BLaER1 (cell line): ENCODE data around the gene CDH13.
A peak's percentile ranks its signal among the peaks of the same experiment; 100 is the strongest.

ENCODE experiments used
- H3K27ac ChIP-seq: shearing (Covaris generic); formaldehyde crosslinking; 2 replicates; pipeline ENCODE4 v1.8.1; 2022
- H3K27me3 ChIP-seq: shearing (Covaris generic); formaldehyde crosslinking; 2 replicates; pipeline ENCODE4 v1.8.1; 2022
- H3K36me3 ChIP-seq: shearing (Covaris generic); formaldehyde crosslinking; 2 replicates; pipeline ENCODE4 v1.8.1; 2022
- H3K4me1 ChIP-seq: shearing (Covaris generic); formaldehyde crosslinking; 2 replicates; pipeline ENCODE4 v1.8.1; 2022
- H3K4me2 ChIP-seq: shearing (Covaris generic); formaldehyde crosslinking; 2 replicates; pipeline ENCODE4 v1.8.1; 2022
- H3K4me3 ChIP-seq: shearing (Covaris generic); formaldehyde crosslinking; 2 replicates; pipeline ENCODE4 v1.8.1; 2022
- H3K9ac ChIP-seq: shearing (Covaris generic); formaldehyde crosslinking; 2 replicates; pipeline ENCODE4 v1.8.1; 2022
- H3K9me3 ChIP-seq: shearing (Covaris generic); formaldehyde crosslinking; 2 replicates; pipeline ENCODE4 v1.8.1; 2022
- H4K20me1 ChIP-seq: shearing (Covaris generic); formaldehyde crosslinking; 2 replicates; pipeline ENCODE4 v1.8.1; 2022
- Cebpa-rat ChIP-seq: shearing (Covaris generic); IDR thresholded peaks from 2 replicates; pipeline ENCODE4 v1.8.1; 2022

The CDH13 gene

GRCh38 chr16:83160287-83161020 lies 533.7 kb downstream of the CDH13 start:
- H3K9me3 ChIP-seq = no peaks in the 10 kb centered on the region
- H3K9ac ChIP-seq = no peak overlapping the region
- no peak overlapping the region for H3K4me2 ChIP-seq
- H3K4me3 ChIP-seq = no peak overlapping the region
- H3K27me3 ChIP-seq = no peaks in the 10 kb centered on the region
- no peak for TF ChIP-seq Cebpa-rat
- no peak overlapping the region for H3K27ac ChIP-seq
- H4K20me1 ChIP-seq = no peaks in the 10 kb centered on the region
- H3K4me1 ChIP-seq = no peaks in the 10 kb centered on the region
- no peaks in the 10 kb centered on the region for H3K36me3 ChIP-seq

DNA sequence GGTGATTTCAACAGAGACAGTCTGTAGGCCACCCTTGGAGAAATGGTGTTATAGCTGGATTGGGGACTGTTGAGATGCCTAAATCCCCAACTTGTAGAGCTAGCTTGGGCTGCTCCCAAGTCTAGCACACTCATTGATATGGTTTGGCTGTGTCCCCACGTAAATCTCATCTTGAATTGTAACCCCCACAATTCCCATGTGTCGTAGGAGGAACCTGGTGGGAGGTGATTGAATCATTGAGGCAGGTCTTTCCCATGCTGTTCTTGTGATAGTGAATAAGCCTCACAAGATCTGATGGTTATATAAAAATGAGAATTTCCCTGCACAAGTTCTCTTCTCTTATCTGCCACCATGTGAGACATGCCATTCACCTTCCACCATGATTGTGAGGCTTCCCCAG lies 536.0 kb downstream of the CDH13 start:
- Histone ChIP-seq H4K20me1 (no peaks in the 10 kb centered on the region), H3K4me3 (no peak overlapping the region), H3K4me1 (no peaks in the 10 kb centered on the region), H3K27me3 (no peaks in the 10 kb centered on the region), H3K4me2 (no peak overlapping the region), H3K27ac (no peak overlapping the region), H3K9me3 (no peaks in the 10 kb centered on the region), H3K36me3 (no peaks in the 10 kb centered on the region), H3K9ac (no peak overlapping the region)
- TF ChIP-seq Cebpa-rat = no peak

DNA sequence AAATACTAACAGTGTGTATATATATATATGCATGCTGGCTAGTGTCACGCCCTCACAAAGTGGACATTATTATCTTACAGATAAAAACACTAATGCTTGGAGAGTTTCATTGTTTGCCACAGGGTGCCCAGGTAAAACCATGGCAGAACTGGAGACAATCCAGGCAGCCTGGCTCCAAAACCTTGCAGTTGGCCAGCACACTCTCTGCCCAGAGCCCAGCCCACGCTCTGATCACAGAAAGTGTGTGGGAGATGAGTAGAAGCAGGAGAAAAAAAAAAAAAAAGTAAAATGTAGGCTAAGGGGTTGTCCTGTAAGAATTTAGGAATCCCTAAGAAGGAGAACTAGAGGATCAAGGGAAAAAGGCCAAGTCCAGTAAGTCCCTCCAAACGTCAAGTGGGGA lies 538.0 kb downstream of the CDH13 start:
- TF ChIP-seq Cebpa-rat = no peak
- H3K27me3 ChIP-seq = no peaks in the 10 kb centered on the region
- no peak overlapping the region for H3K4me3 ChIP-seq
- H3K4me1 ChIP-seq = no peaks in the 10 kb centered on the region
- peaks cover 6% of the 10 kb centered on the region for H3K9me3 ChIP-seq
- H3K4me2 ChIP-seq = no peak overlapping the region
- H3K27ac ChIP-seq = no peak overlapping the region
- H3K36me3 ChIP-seq = no peaks in the 10 kb centered on the region
- H4K20me1 ChIP-seq = no peaks in the 10 kb centered on the region
- H3K9ac ChIP-seq = no peak overlapping the region

DNA sequence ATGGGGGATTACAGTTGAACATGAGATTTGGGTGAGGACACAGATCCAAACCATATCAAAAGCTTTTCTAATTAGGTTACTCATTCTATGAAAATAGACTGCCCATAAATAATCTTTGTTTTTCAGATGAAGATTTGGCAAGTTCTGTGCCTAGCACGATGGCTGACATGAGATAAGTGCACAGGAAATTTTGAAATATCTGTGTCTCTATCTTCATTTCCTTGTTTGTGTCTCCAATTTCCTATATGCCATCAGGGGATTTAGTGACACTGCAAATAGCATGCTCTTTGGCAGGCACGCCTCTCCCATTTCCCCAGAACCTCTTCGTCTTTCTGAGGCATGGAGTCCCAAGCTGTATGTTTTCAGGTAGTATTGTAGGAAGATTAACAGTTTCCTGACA lies 544.6 kb downstream of the CDH13 start:
- peaks cover 16% of the 10 kb centered on the region for H3K9me3 ChIP-seq
- no peaks in the 10 kb centered on the region for H3K27me3 ChIP-seq
- H4K20me1 ChIP-seq = no peaks in the 10 kb centered on the region
- H3K36me3 ChIP-seq = no peaks in the 10 kb centered on the region
- H3K27ac ChIP-seq = no peak overlapping the region
- no peak overlapping the region for H3K4me3 ChIP-seq
- H3K9ac ChIP-seq = no peak overlapping the region
- peak overlapping the region; percentile 50 for H3K4me2 ChIP-seq
- H3K4me1 ChIP-seq = peaks cover 13% of the 10 kb centered on the region
- no peak for TF ChIP-seq Cebpa-rat

- Histone ChIP-seq H3K27me3 (no peaks in the 10 kb centered on the region), H3K27ac (no peak overlapping the region), H3K4me3 (no peak overlapping the region), H3K36me3 (no peaks in the 10 kb centered on the region), H3K9ac (no peak overlapping the region), H3K9me3 (peaks cover 11% of the 10 kb centered on the region; the same call in 1 of the 2 replicates), H3K4me1 (peaks cover 13% of the 10 kb centered on the region), H3K4me2 (no peak overlapping the region), H4K20me1 (no peaks in the 10 kb centered on the region)
- no peak for TF ChIP-seq Cebpa-rat
Observed at GRCh38 chr16:83174671-83175070, 547.9 kb downstream of the CDH13 start.

- Histone ChIP-seq H4K20me1 (no peaks in the 10 kb centered on the region), H3K4me1 (0 out of 2 replicates have a peak, but pooled peaks cover under 1% of the 10 kb centered on the region), H3K27me3 (no peaks in the 10 kb centered on the region), H3K9me3 (no peaks in the 10 kb centered on the region), H3K4me2 (no peak overlapping the region), H3K27ac (no peak overlapping the region), H3K9ac (no peak overlapping the region), H3K36me3 (no peaks in the 10 kb centered on the region), H3K4me3 (no peak overlapping the region)
- TF ChIP-seq Cebpa-rat = no peak
Observed at GRCh38 chr16:83176802-83177201, 550.0 kb downstream of the CDH13 start.

DNA sequence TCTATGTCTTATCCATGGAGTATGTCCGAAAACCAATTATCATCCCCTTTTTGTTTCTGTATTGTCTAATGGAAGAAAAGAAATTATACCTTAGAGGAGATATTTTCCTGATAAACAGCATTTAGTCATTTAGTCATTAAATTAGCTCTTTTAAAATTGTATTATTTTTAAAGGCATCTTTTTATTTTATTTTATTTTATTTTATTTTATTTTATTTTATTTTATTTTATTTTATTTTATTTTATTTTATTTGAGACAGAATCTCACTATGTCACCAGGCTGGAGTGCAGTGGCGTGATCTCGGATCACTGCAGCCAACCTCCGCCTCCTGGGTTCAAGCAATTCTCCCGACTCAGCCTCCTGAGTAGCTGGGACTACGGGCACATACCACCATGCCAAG lies 559.1 kb downstream of the CDH13 start:
- Histone ChIP-seq H3K9ac (no peak overlapping the region), H3K27me3 (no peaks in the 10 kb centered on the region), H3K27ac (no peak overlapping the region), H3K4me1 (no peaks in the 10 kb centered on the region), H3K9me3 (no peaks in the 10 kb centered on the region), H3K4me2 (no peak overlapping the region), H3K36me3 (no peaks in the 10 kb centered on the region), H3K4me3 (no peak overlapping the region), H4K20me1 (no peaks in the 10 kb centered on the region)
- no peak for TF ChIP-seq Cebpa-rat

- Histone ChIP-seq H3K9me3 (no peaks in the 10 kb centered on the region), H3K27ac (no peak overlapping the region), H3K4me3 (no peak overlapping the region), H3K4me2 (no peak overlapping the region), H3K27me3 (no peaks in the 10 kb centered on the region), H3K4me1 (no peaks in the 10 kb centered on the region), H4K20me1 (no peaks in the 10 kb centered on the region), H3K9ac (no peak overlapping the region), H3K36me3 (no peaks in the 10 kb centered on the region)
- no peak for TF ChIP-seq Cebpa-rat
Observed at GRCh38 chr16:83187405-83187804, 560.6 kb downstream of the CDH13 start.

DNA sequence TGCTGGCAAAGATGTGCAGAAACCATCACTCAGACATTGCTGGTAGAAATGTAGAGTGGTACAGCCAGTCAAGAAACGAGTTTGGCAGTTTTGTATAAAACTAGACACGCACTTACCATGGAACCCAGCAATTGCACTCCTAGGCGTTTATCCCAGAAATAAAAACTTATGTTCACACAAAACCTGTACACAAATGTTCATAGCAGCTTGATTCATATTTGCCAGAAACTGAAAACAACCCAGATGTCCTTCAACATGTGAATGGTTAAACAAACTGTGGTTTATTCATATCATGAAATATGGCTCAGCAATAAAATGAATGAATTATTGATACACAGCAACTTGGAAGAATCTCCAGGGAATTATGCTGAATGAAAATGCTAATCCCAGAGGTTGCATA lies 570.0 kb downstream of the CDH13 start:
- H3K4me3 ChIP-seq = no peak overlapping the region

DNA sequence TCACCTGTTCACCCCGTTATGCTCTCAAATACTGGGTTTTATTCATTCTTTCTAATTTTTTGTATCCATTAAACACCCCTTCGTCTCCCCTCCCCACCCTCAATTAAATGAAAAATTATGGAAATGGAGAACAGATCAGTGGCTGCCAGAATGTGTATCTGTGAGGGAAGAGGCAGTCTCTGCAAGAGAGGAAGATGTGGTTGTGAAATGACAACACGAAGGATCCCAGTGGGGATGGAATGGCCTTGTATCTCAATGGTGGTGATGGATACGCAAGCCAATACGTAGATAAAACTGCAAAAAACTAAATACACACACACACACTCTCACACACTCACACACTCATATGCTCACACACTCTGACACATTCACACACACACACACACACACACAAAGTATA lies 570.7 kb downstream of the CDH13 start:
- H3K9ac ChIP-seq = no peak overlapping the region
- no peaks in the 10 kb centered on the region for H4K20me1 ChIP-seq
- H3K27me3 ChIP-seq = no peaks in the 10 kb centered on the region
- H3K9me3 ChIP-seq = no peaks in the 10 kb centered on the region
- no peak for TF ChIP-seq Cebpa-rat
- no peaks in the 10 kb centered on the region for H3K4me1 ChIP-seq
- H3K4me3 ChIP-seq = no peak overlapping the region
- H3K36me3 ChIP-seq = no peaks in the 10 kb centered on the region
- H3K27ac ChIP-seq = no peak overlapping the region
- H3K4me2 ChIP-seq = no peak overlapping the region

More for the DNA sequence above, 570.0 kb downstream of the CDH13 start:
- H3K4me2 ChIP-seq = no peak overlapping the region
- no peaks in the 10 kb centered on the region for H3K4me1 ChIP-seq
- no peaks in the 10 kb centered on the region for H3K9me3 ChIP-seq
- H3K9ac ChIP-seq = no peak overlapping the region
- no peaks in the 10 kb centered on the region for H3K27me3 ChIP-seq
- H3K27ac ChIP-seq = no peak overlapping the region
- TF ChIP-seq Cebpa-rat = no peak
- no peaks in the 10 kb centered on the region for H3K36me3 ChIP-seq
- no peaks in the 10 kb centered on the region for H4K20me1 ChIP-seq

- H3K27me3 ChIP-seq = no peaks in the 10 kb centered on the region
- no peak overlapping the region for H3K9ac ChIP-seq
- no peaks in the 10 kb centered on the region for H3K36me3 ChIP-seq
- H3K4me2 ChIP-seq = no peak overlapping the region
- H4K20me1 ChIP-seq = no peaks in the 10 kb centered on the region
- H3K9me3 ChIP-seq = no peaks in the 10 kb centered on the region
- no peak overlapping the region for H3K4me3 ChIP-seq
- no peaks in the 10 kb centered on the region for H3K4me1 ChIP-seq
- no peak overlapping the region for H3K27ac ChIP-seq
- no peak for TF ChIP-seq Cebpa-rat
Observed at GRCh38 chr16:83198977-83199376, 572.2 kb downstream of the CDH13 start.
